Hepatocyte (in vitro differentiated cells): ENCODE measurements around the gene CARD10. TPM values are rescaled to one million over a fixed set of nuclear protein-coding genes. Genes with fewer than 3 reads are reported as not detected.

ENCODE experiments used
- DNase-seq: peaks from one replicate; pipeline ENCODE4 v3.0.0-alpha.2; 2016; ENCODE audit warnings: low spot score
- H2AFZ ChIP-seq: fragments of 200-600 bp; sonication (generic); 2 replicates; pipeline ENCODE4 v1.6.0; 2016; ENCODE audit warnings: antibody characterized with exemption, mild to moderate bottlenecking
- H3K27ac ChIP-seq: fragments of 200-600 bp; sonication (generic); 2 replicates; pipeline ENCODE4 v1.5.1; 2016; ENCODE audit warnings: mild to moderate bottlenecking
- H3K27me3 ChIP-seq: fragments of 200-600 bp; sonication (generic); 2 replicates; pipeline ENCODE4 v1.6.1; 2016
- H3K36me3 ChIP-seq: fragments of 200-600 bp; sonication (generic); replicated peaks from 2 replicates; pipeline ENCODE4 v1.5.1; 2016; ENCODE audit warnings: low read depth; ENCODE audit not compliant: insufficient read depth
- H3K4me1 ChIP-seq: fragments of 200-600 bp; sonication (generic); 2 replicates; pipeline ENCODE4 v1.5.1; 2016; ENCODE audit warnings: mild to moderate bottlenecking, moderate library complexity; ENCODE audit not compliant: insufficient read depth
- H3K4me2 ChIP-seq: fragments of 200-600 bp; sonication (generic); 2 replicates; pipeline ENCODE4 v1.6.0; 2016
- H3K4me3 ChIP-seq: fragments of 200-600 bp; sonication (generic); 2 replicates; pipeline ENCODE4 v1.5.1; 2016; ENCODE audit warnings: mild to moderate bottlenecking
- H3K79me2 ChIP-seq: fragments of 200-600 bp; sonication (generic); 2 replicates; pipeline ENCODE4 v1.6.0; 2017; ENCODE audit warnings: mild to moderate bottlenecking
- H3K9me2 ChIP-seq: fragments of 200-600 bp; sonication (generic); replicated peaks from 2 replicates; pipeline ENCODE4 v1.6.0; 2017; ENCODE audit warnings: mild to moderate bottlenecking; ENCODE audit not compliant: insufficient read depth
- H3K9me3 ChIP-seq: fragments of 200-600 bp; sonication (generic); 2 replicates; pipeline ENCODE4 v1.5.1; 2016; ENCODE audit warnings: low read depth, mild to moderate bottlenecking
- H4K20me1 ChIP-seq: fragments of 200-600 bp; sonication (generic); 2 replicates; pipeline ENCODE4 v1.6.0; 2016; ENCODE audit warnings: mild to moderate bottlenecking; ENCODE audit not compliant: insufficient read depth, poor library complexity, severe bottlenecking
- CTCF ChIP-seq: fragments of 200-600 bp; sonication (generic); IDR thresholded peaks from 2 replicates; pipeline ENCODE4 v1.5.1; 2016; ENCODE audit warnings: antibody characterized with exemption, mild to moderate bottlenecking; ENCODE audit not compliant: poor library complexity
- EZH2 ChIP-seq: fragments of 200-600 bp; sonication (generic); IDR thresholded peaks from 2 replicates; pipeline ENCODE4 v1.6.1; 2016; ENCODE audit warnings: antibody characterized with exemption, mild to moderate bottlenecking, borderline replicate concordance
- EZH2phosphoT487 ChIP-seq: fragments of 200-600 bp; sonication (generic); IDR thresholded peaks from one replicate; pipeline ENCODE4 v1.6.1; 2018; ENCODE audit warnings: antibody characterized with exemption, mild to moderate bottlenecking, low read depth, moderate library complexity; ENCODE audit not compliant: unreplicated experiment, severe bottlenecking
- WGBS: methylation state at CpG from one replicate; pipeline ENCODE4 v1.1.6; 2016; ENCODE audit warnings: low lambda C conversion rate; ENCODE audit errors: missing lambda C conversion rate; 5-methylcytosine and 5-hydroxymethylcytosine counted together
- polyA plus RNA-seq: library from polyadenylated mRNA; unstranded; fragments of >200 nt; fragmentation: Nextera tagmentation; extraction: Ambion mirVana; gene quantifications from 2 replicates; pipeline ENCODE4 v1.2.1, GENCODE V29; 2016
- total RNA-seq: library from RNA; depleted of rRNA; stranded (reverse); fragments of >200 nt; gene quantifications from 2 replicates; pipeline ENCODE4 v1.2.3, GENCODE V29; 2014

Gene CARD10
- total and polyA plus RNA-seq, 2 experiments from 2014 or later = 23.4 to 28.7 TPM

- TF ChIP-seq EZH2phosphoT487 (no peak), CTCF (no peak), EZH2 (no peak)
- H2AFZ ChIP-seq = no peak overlapping the region
- no peaks in the 10 kb centered on the region for H3K36me3 ChIP-seq
- H3K27me3 ChIP-seq = no peaks in the 10 kb centered on the region
- no peak overlapping the region for H3K27ac ChIP-seq
- no peaks in the 10 kb centered on the region for H3K9me2 ChIP-seq
- H4K20me1 ChIP-seq = no peaks in the 10 kb centered on the region
- no peak overlapping the region for H3K4me2 ChIP-seq
- H3K9me3 ChIP-seq = no peaks in the 10 kb centered on the region
- H3K79me2 ChIP-seq = peaks cover 6% of the 10 kb centered on the region
- 94% methylated on average over 10 of the region's 10 CpGs for WGBS
- H3K4me1 ChIP-seq = peaks cover 55% of the 10 kb centered on the region
- no peak overlapping the region for H3K4me3 ChIP-seq
- DNase-seq = no peak
Measured at GRCh38 chr22:37507731-37508130, 11.5 kb downstream of the CARD10 start.

GRCh38 chr22:37505989-37506388 lies 13.2 kb downstream of the CARD10 start:
- Histone ChIP-seq H3K36me3 (no peaks in the 10 kb centered on the region), H2AFZ (no peak overlapping the region), H4K20me1 (no peaks in the 10 kb centered on the region), H3K4me3 (no peak overlapping the region), H3K4me1 (peaks cover 56% of the 10 kb centered on the region), H3K9me3 (no peaks in the 10 kb centered on the region), H3K27ac (no peak overlapping the region), H3K27me3 (no peaks in the 10 kb centered on the region), H3K4me2 (no peak overlapping the region), H3K79me2 (peaks cover 6% of the 10 kb centered on the region), H3K9me2 (no peaks in the 10 kb centered on the region)
- WGBS = 93% methylated on average over 14 of the region's 14 CpGs
- no peak for DNase-seq
- TF ChIP-seq EZH2 = no peak
- no peak for TF ChIP-seq EZH2phosphoT487
- TF ChIP-seq CTCF = no peak

- Histone ChIP-seq H2AFZ (no peak overlapping the region), H3K79me2 (peaks cover 5% of the 10 kb centered on the region), H3K36me3 (no peaks in the 10 kb centered on the region), H3K4me3 (no peak overlapping the region), H3K27me3 (no peaks in the 10 kb centered on the region), H3K27ac (no peak overlapping the region), H3K4me1 (peaks cover 58% of the 10 kb centered on the region), H3K9me2 (no peaks in the 10 kb centered on the region), H3K4me2 (no peak overlapping the region), H3K9me3 (no peaks in the 10 kb centered on the region), H4K20me1 (no peaks in the 10 kb centered on the region)
- 95% methylated on average over 4 of the region's 4 CpGs for WGBS
- DNase-seq = no peak
- TF ChIP-seq EZH2 (no peak), CTCF (no peak), EZH2phosphoT487 (no peak)
Measured at GRCh38 chr22:37505565-37505964, 13.7 kb downstream of the CARD10 start.

- no peak overlapping the region for H2AFZ ChIP-seq
- no peaks in the 10 kb centered on the region for H3K79me2 ChIP-seq
- no peak for TF ChIP-seq CTCF
- no peak for TF ChIP-seq EZH2
- no peak for TF ChIP-seq EZH2phosphoT487
- peak overlapping the region; percentile 97 for H3K27ac ChIP-seq
- no peaks in the 10 kb centered on the region for H3K9me2 ChIP-seq
- no peaks in the 10 kb centered on the region for H3K36me3 ChIP-seq
- no peak for DNase-seq
- H3K27me3 ChIP-seq = no peaks in the 10 kb centered on the region
- 97% methylated on average over 4 of the region's 4 CpGs for WGBS
- peaks cover 58% of the 10 kb centered on the region for H3K4me1 ChIP-seq
- no peak overlapping the region for H3K4me2 ChIP-seq
- no peaks in the 10 kb centered on the region for H3K9me3 ChIP-seq
- H3K4me3 ChIP-seq = no peak overlapping the region
- no peaks in the 10 kb centered on the region for H4K20me1 ChIP-seq
Measured at GRCh38 chr22:37504964-37505363, 14.3 kb downstream of the CARD10 start.
